ENCODE measurements around the gene TMEM167A. TPM values are rescaled to one million over a fixed set of nuclear protein-coding genes. Genes with fewer than 3 reads are reported as not detected.

The TMEM167A gene
- total and polyA plus RNA-seq, 4 donors = 80.1 to 137 (median 118) TPM

DNA sequence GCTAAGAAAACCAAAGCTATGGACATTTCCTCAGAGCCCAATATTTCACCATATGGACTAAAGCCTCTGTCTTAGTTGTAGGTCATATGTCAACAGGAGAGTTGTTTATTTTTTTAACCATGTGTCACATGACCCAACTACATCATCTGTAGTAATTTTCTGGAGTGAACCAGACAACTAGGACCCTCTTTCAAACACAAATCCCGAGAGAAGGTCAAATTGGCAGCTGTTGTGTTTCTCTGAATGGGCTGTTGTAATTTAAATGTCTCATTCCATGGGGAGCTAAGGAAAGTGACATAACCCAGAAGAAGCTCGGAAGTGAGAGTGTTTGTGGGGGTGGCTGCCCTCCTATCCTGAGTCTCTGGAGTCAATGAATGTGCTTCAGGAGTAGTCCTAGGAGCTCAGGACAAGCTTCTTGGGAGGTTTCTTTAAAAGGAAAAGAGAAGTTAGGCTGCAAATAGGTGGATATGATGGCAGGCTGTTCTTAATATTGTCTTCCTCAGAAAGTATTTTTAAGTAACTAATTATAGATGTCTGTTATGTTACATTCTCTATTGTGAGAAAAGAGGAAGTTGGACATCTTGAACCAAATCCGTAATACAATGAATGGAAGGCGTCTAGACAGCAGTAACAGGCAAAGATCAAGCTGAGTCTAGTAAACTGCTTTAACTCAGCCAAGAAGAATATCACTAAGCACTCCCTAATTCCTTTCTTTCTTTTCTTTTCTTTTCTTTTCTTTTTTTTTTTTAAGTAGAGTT lies 50.1 kb downstream of the TMEM167A start:
- Histone ChIP-seq H3K9me3 (ENCODE audit: control insufficient read depth, insufficient read depth, low read length) (no peaks in the 10 kb centered on the region), H3K36me3 (ENCODE audit: control insufficient read depth, insufficient read depth, low read length) (no peaks in the 10 kb centered on the region), H3K4me1 (ENCODE audit: control insufficient read depth, insufficient read depth, low read length) (no peaks in the 10 kb centered on the region), H3K4me3 (ENCODE audit: low read depth, low read length) (no peak overlapping the region), H3K27me3 (ENCODE audit: control insufficient read depth, insufficient read depth, low read length) (no peaks in the 10 kb centered on the region), H3K27ac (ENCODE audit: low read depth, low read length) (no peak overlapping the region)
- DNase-seq (ENCODE audit: low read depth in 4 of 6, low spot score in 6 of 6) = peak in 1 of 6 donors; percentile 6
- WGBS (ENCODE audit: insufficient coverage) = 17% methylated on average over 1 of the region's 4 CpGs

GRCh38 chr5:83026516-83026915 lies 50.7 kb downstream of the TMEM167A start:
- H3K9me3 ChIP-seq (ENCODE audit: control insufficient read depth, insufficient read depth, low read length) = no peaks in the 10 kb centered on the region
- no peak for DNase-seq (ENCODE audit: low read depth in 4 of 6, low spot score in 6 of 6)
- WGBS (ENCODE audit: insufficient coverage) = 30% methylated on average over 2 of the region's 2 CpGs

DNA sequence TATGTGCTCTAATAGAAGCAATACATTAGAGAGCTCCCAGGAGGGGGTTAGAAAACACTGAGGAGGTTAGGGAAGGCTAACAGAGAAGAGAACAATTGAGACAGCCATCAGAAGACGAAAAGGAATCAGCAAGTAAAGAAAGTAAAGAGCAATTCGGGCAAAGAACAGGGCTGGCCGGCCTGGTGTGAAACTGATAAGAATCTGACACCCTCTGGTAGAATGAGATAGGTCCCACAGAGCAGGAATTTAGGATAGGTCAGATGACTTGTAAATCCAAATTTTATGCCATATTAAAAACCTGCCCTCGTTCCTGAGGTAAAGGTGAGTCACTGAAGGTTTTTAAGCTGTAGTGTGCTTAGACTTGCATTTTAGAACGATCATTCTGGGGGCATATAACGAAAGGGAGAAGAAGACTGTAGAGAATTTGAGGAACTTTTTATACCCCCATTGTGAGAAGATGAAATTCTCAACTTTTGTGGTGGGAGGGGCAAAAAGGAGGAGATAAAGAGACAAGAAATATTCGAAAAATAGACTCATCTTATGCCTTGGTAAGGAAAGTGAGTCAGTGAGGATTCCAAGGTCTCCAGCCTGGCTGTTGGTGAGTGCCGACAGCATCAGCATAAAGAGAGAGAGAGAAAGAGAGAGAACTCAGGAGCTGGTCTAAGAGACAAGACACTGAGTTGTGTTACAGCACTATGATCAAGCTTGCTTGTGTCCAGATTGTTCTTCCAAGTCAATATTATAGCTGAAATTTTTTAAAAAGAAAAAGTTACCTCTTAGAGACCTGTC lies 51.3 kb downstream of the TMEM167A start:
- Histone ChIP-seq H3K27me3 (ENCODE audit: control insufficient read depth, insufficient read depth, low read length) (no peaks in the 10 kb centered on the region), H3K27ac (ENCODE audit: low read depth, low read length) (no peak overlapping the region), H3K4me3 (ENCODE audit: low read depth, low read length) (no peak overlapping the region), H3K9me3 (ENCODE audit: control insufficient read depth, insufficient read depth, low read length) (no peaks in the 10 kb centered on the region), H3K36me3 (ENCODE audit: control insufficient read depth, insufficient read depth, low read length) (no peaks in the 10 kb centered on the region), H3K4me1 (ENCODE audit: control insufficient read depth, insufficient read depth, low read length) (peaks cover under 1% of the 10 kb centered on the region)
- no peak for DNase-seq (ENCODE audit: low read depth in 4 of 6, low spot score in 6 of 6)
- 80% methylated on average over 4 of the region's 8 CpGs for WGBS (ENCODE audit: insufficient coverage)

More at GRCh38 chr5:83026516-83026915, 50.7 kb downstream of the TMEM167A start:
- Histone ChIP-seq H3K36me3 (ENCODE audit: control insufficient read depth, insufficient read depth, low read length) (no peaks in the 10 kb centered on the region), H3K27me3 (ENCODE audit: control insufficient read depth, insufficient read depth, low read length) (no peaks in the 10 kb centered on the region), H3K4me3 (ENCODE audit: low read depth, low read length) (no peak overlapping the region), H3K27ac (ENCODE audit: low read depth, low read length) (no peak overlapping the region), H3K4me1 (ENCODE audit: control insufficient read depth, insufficient read depth, low read length) (no peaks in the 10 kb centered on the region)

DNA sequence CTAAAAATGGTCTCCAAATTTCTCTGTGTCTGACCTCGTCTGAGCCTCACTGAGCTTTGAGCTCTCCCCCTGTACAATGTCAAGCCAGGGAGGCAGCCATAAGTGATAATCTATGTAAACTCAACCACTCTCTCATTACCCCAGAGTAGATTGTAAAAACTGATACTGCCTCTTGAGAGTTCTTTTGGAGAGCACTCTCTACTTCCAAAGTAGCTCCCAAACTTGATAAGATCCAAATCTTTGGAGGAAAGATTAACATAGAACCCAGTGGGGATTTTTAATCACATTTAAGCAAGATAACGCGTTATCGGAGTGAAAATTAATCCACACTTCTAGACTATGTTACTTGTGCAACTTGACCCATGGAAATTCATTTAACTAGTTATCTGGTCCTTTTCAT lies 54.9 kb downstream of the TMEM167A start:
- no peak overlapping the region for H3K27ac ChIP-seq (ENCODE audit: low read depth, low read length)
- 63% methylated on average over 1 of the region's 4 CpGs for whole genome bisulfite sequencing (ENCODE audit: insufficient coverage)
- peaks cover 2% of the 10 kb centered on the region for H3K4me1 ChIP-seq (ENCODE audit: control insufficient read depth, insufficient read depth, low read length)

GRCh38 chr5:83015676-83016075 lies 61.5 kb downstream of the TMEM167A start:
- Histone ChIP-seq H3K4me1 (ENCODE audit: control insufficient read depth, insufficient read depth, low read length) (no peaks in the 10 kb centered on the region), H3K27me3 (ENCODE audit: control insufficient read depth, insufficient read depth, low read length) (no peaks in the 10 kb centered on the region), H3K36me3 (ENCODE audit: control insufficient read depth, insufficient read depth, low read length) (no peaks in the 10 kb centered on the region), H3K9me3 (ENCODE audit: control insufficient read depth, insufficient read depth, low read length) (no peaks in the 10 kb centered on the region), H3K27ac (ENCODE audit: low read depth, low read length) (no peak overlapping the region), H3K4me3 (ENCODE audit: low read depth, low read length) (no peak overlapping the region)
- WGBS (ENCODE audit: insufficient coverage) = no CpG with 5 or more reads among the region's 2 CpGs
- no peak for DNase-seq (ENCODE audit: low read depth in 4 of 6, low spot score in 6 of 6)

More for the DNA sequence above, 54.9 kb downstream of the TMEM167A start:
- no peak for DNase-seq (ENCODE audit: low read depth in 4 of 6, low spot score in 6 of 6)
- H3K27me3 ChIP-seq (ENCODE audit: control insufficient read depth, insufficient read depth, low read length) = no peaks in the 10 kb centered on the region
- H3K36me3 ChIP-seq (ENCODE audit: control insufficient read depth, insufficient read depth, low read length) = no peaks in the 10 kb centered on the region
- no peak overlapping the region for H3K4me3 ChIP-seq (ENCODE audit: low read depth, low read length)
- no peaks in the 10 kb centered on the region for H3K9me3 ChIP-seq (ENCODE audit: control insufficient read depth, insufficient read depth, low read length)

- WGBS (ENCODE audit: insufficient coverage) = no CpG with 5 or more reads among the region's 3 CpGs
- Histone ChIP-seq H3K27me3 (ENCODE audit: control insufficient read depth, insufficient read depth, low read length) (no peaks in the 10 kb centered on the region), H3K27ac (ENCODE audit: low read depth, low read length) (no peak overlapping the region), H3K4me3 (ENCODE audit: low read depth, low read length) (no peak overlapping the region), H3K9me3 (ENCODE audit: control insufficient read depth, insufficient read depth, low read length) (no peaks in the 10 kb centered on the region), H3K4me1 (ENCODE audit: control insufficient read depth, insufficient read depth, low read length) (no peaks in the 10 kb centered on the region), H3K36me3 (ENCODE audit: control insufficient read depth, insufficient read depth, low read length) (no peaks in the 10 kb centered on the region)
- DNase-seq (ENCODE audit: low read depth in 4 of 6, low spot score in 6 of 6) = no peak
Measured at GRCh38 chr5:83011985-83012384, 65.2 kb downstream of the TMEM167A start.

GRCh38 chr5:83009408-83009807 lies 67.8 kb downstream of the TMEM167A start:
- Histone ChIP-seq H3K4me3 (ENCODE audit: low read depth, low read length) (no peak overlapping the region), H3K36me3 (ENCODE audit: control insufficient read depth, insufficient read depth, low read length) (no peaks in the 10 kb centered on the region), H3K9me3 (ENCODE audit: control insufficient read depth, insufficient read depth, low read length) (no peaks in the 10 kb centered on the region), H3K27me3 (ENCODE audit: control insufficient read depth, insufficient read depth, low read length) (no peaks in the 10 kb centered on the region), H3K4me1 (ENCODE audit: control insufficient read depth, insufficient read depth, low read length) (no peaks in the 10 kb centered on the region), H3K27ac (ENCODE audit: low read depth, low read length) (no peak overlapping the region)
- no CpG with 5 or more reads among the region's 1 CpG for WGBS (ENCODE audit: insufficient coverage)
- DNase-seq (ENCODE audit: low read depth in 4 of 6, low spot score in 6 of 6) = no peak

DNA sequence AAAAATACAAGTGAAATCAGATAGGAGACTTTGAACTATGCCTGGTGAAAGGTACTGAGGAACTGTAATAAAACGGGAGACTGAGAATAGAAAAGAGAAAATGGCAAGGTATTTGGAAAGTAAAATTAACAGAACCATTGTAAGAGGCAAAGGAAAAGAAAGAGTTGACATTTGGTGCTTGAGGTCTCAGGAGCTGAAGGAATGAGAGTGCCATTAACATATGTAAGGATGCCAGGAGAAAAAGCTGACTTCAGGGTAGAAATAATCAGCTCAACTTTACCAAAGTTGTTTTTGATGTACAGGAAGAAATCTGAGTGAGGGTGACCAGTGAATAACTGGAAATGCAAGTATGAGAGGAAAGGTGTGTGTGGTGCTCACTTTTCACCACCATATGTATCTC lies 69.4 kb downstream of the TMEM167A start:
- no peaks in the 10 kb centered on the region for H3K27me3 ChIP-seq (ENCODE audit: control insufficient read depth, insufficient read depth, low read length)
- WGBS (ENCODE audit: insufficient coverage) = 50% methylated on average over 1 of the region's 1 CpG
- no peak for DNase-seq (ENCODE audit: low read depth in 4 of 6, low spot score in 6 of 6)
- no peak overlapping the region for H3K27ac ChIP-seq (ENCODE audit: low read depth, low read length)
- no peaks in the 10 kb centered on the region for H3K9me3 ChIP-seq (ENCODE audit: control insufficient read depth, insufficient read depth, low read length)
- H3K36me3 ChIP-seq (ENCODE audit: control insufficient read depth, insufficient read depth, low read length) = no peaks in the 10 kb centered on the region
- no peak overlapping the region for H3K4me3 ChIP-seq (ENCODE audit: low read depth, low read length)
- no peaks in the 10 kb centered on the region for H3K4me1 ChIP-seq (ENCODE audit: control insufficient read depth, insufficient read depth, low read length)

- Histone ChIP-seq H3K4me3 (ENCODE audit: low read depth, low read length) (no peak overlapping the region), H3K27ac (ENCODE audit: low read depth, low read length) (no peak overlapping the region), H3K36me3 (ENCODE audit: control insufficient read depth, insufficient read depth, low read length) (no peaks in the 10 kb centered on the region), H3K4me1 (ENCODE audit: control insufficient read depth, insufficient read depth, low read length) (no peaks in the 10 kb centered on the region), H3K27me3 (ENCODE audit: control insufficient read depth, insufficient read depth, low read length) (no peaks in the 10 kb centered on the region), H3K9me3 (ENCODE audit: control insufficient read depth, insufficient read depth, low read length) (no peaks in the 10 kb centered on the region)
- DNase-seq (ENCODE audit: low read depth in 4 of 6, low spot score in 6 of 6) = peak in 1 of 6 donors; percentile 22
- WGBS (ENCODE audit: insufficient coverage) = 97% methylated on average over 3 of the region's 5 CpGs
Measured at GRCh38 chr5:83006683-83007283, 70.4 kb downstream of the TMEM167A start.

Data from spinal cord (tissue), 10 donors.